MM.1S (cell line): Measurements from ENCODE around the gene MYLK3.

Experiments
- DNase-seq: peaks from one replicate; pipeline ENCODE4 v3.0.0-alpha.2; 2015
- H2AFZ ChIP-seq: fragments of 300-600 bp; sonication (generic); 2 replicates; pipeline ENCODE4 v1.6.0; 2016; ENCODE audit warnings: antibody characterized with exemption, low read length
- H3F3A ChIP-seq: fragments of 300-600 bp; sonication (generic); 2 replicates; pipeline ENCODE4 v1.6.1; 2016; ENCODE audit warnings: mild to moderate bottlenecking, antibody characterized with exemption, low read length, moderate library complexity, mixed read lengths; ENCODE audit not compliant: insufficient read depth
- H3K27ac ChIP-seq: fragments of 300-600 bp; sonication (generic); 2 replicates; pipeline ENCODE4 v1.5.1; 2016; ENCODE audit warnings: mild to moderate bottlenecking, low read length
- H3K27me3 ChIP-seq: fragments of 300-600 bp; sonication (generic); replicated peaks from 2 replicates; pipeline ENCODE4 v1.6.0; 2016; ENCODE audit warnings: low read length; ENCODE audit not compliant: insufficient read depth
- H3K36me3 ChIP-seq: fragments of 300-600 bp; sonication (generic); replicated peaks from 2 replicates; pipeline ENCODE4 v1.6.1; 2016; ENCODE audit warnings: mild to moderate bottlenecking, low read length, mixed read lengths; ENCODE audit not compliant: insufficient read depth
- H3K4me1 ChIP-seq: fragments of 300-600 bp; sonication (generic); 2 replicates; pipeline ENCODE4 v1.6.1; 2016; ENCODE audit warnings: low read length, mixed read lengths
- H3K4me2 ChIP-seq: fragments of 300-600 bp; sonication (generic); 2 replicates; pipeline ENCODE4 v1.6.0; 2016; ENCODE audit warnings: low read depth, low read length
- H3K4me3 ChIP-seq: fragments of 300-600 bp; sonication (generic); 2 replicates; pipeline ENCODE4 v1.5.1; 2016; ENCODE audit warnings: low read length, mixed read lengths
- H3K79me2 ChIP-seq: fragments of 300-600 bp; sonication (generic); 2 replicates; pipeline ENCODE4 v1.6.1; 2016; ENCODE audit warnings: mixed run types, low read length, mixed read lengths
- H3K9ac ChIP-seq: fragments of 300-600 bp; sonication (generic); 2 replicates; pipeline ENCODE4 v1.6.1; 2016; ENCODE audit warnings: low read length, mixed read lengths
- H3K9me2 ChIP-seq: fragments of 300-600 bp; sonication (generic); replicated peaks from 2 replicates; pipeline ENCODE4 v1.6.1; 2016; ENCODE audit warnings: mild to moderate bottlenecking, low read length, mixed read lengths; ENCODE audit not compliant: insufficient read depth
- H3K9me3 ChIP-seq: fragments of 300-600 bp; sonication (generic); replicated peaks from 2 replicates; pipeline ENCODE4 v1.6.1; 2016; ENCODE audit warnings: mild to moderate bottlenecking, low read length, mixed read lengths; ENCODE audit not compliant: insufficient read depth
- H4K20me1 ChIP-seq: fragments of 300-600 bp; sonication (generic); 2 replicates; pipeline ENCODE4 v1.6.1; 2016; ENCODE audit warnings: mild to moderate bottlenecking, low read length, moderate library complexity, mixed read lengths; ENCODE audit not compliant: insufficient read depth
- CTCF ChIP-seq: fragments of 300-600 bp; sonication (generic); IDR thresholded peaks from 2 replicates; pipeline ENCODE4 v1.5.1; 2016; ENCODE audit warnings: antibody characterized with exemption, low read length, mixed read lengths
- EZH2 ChIP-seq: fragments of 300-600 bp; sonication (generic); optimal IDR thresholded peaks from 2 replicates; pipeline ENCODE3; 2017; ENCODE audit warnings: low read depth, mild to moderate bottlenecking, antibody characterized with exemption, low read length, mixed read lengths
- EZH2phosphoT487 ChIP-seq: fragments of 300-600 bp; sonication (generic); IDR thresholded peaks from 2 replicates; pipeline ENCODE4 v1.6.1; 2018; ENCODE audit warnings: antibody characterized with exemption, low read length

Gene MYLK3

GRCh38 chr16:46747777-46748651, at the start of gene MYLK3:
Gene MYLK3 (minus strand): TSS chr16:46748344. CDS start chr16:46748193, 151 bp downstream.
- Histone ChIP-seq H3K4me2 (no peak within 1 kb of the TSS), H2AFZ (no peak within 1 kb of the TSS), H3K9me3 (no peaks in the 10 kb centered on the region), H3K4me1 (no peaks in the 10 kb centered on the region), H3K27ac (no peak within 1 kb of the TSS), H3K4me3 (no peak within 1 kb of the TSS), H3K27me3 (no peaks in the 10 kb centered on the region), H4K20me1 (no peaks in the 10 kb centered on the region), H3K9ac (no peak within 1 kb of the TSS), H3K9me2 (no peaks in the 10 kb centered on the region), H3K36me3 (no peaks in the 10 kb centered on the region), H3F3A (no peaks in the 10 kb centered on the region), H3K79me2 (no peaks in the 10 kb centered on the region)
- no peak for DNase-seq
- TF ChIP-seq EZH2phosphoT487: no peak
- no peak for TF ChIP-seq EZH2
- no peak for TF ChIP-seq CTCF

- Histone ChIP-seq H3K79me2 (no peaks in the 10 kb centered on the region), H3K4me2 (no peak overlapping the region), H3K27ac (no peak overlapping the region), H3K9ac (no peak overlapping the region), H3K27me3 (no peaks in the 10 kb centered on the region), H3K9me3 (no peaks in the 10 kb centered on the region), H3K4me3 (no peak overlapping the region), H3K9me2 (no peaks in the 10 kb centered on the region), H3F3A (no peaks in the 10 kb centered on the region), H3K4me1 (no peaks in the 10 kb centered on the region), H3K36me3 (no peaks in the 10 kb centered on the region), H4K20me1 (no peaks in the 10 kb centered on the region), H2AFZ (no peak overlapping the region)
- TF ChIP-seq EZH2phosphoT487 (no peak), EZH2 (no peak), CTCF (no peak)
- no peak for DNase-seq
Observed at GRCh38 chr16:46797501-46797900, 49.4 kb upstream of the MYLK3 start.

GRCh38 chr16:46796764-46797269, 48.7 kb upstream of the MYLK3 start:
- Histone ChIP-seq H3F3A (no peaks in the 10 kb centered on the region), H3K36me3 (no peaks in the 10 kb centered on the region), H3K27ac (no peak overlapping the region), H3K79me2 (no peaks in the 10 kb centered on the region), H2AFZ (no peak overlapping the region), H3K4me3 (no peak overlapping the region), H3K9me2 (no peaks in the 10 kb centered on the region), H3K9ac (no peak overlapping the region), H3K9me3 (no peaks in the 10 kb centered on the region), H3K4me2 (no peak overlapping the region), H3K4me1 (0 out of 2 replicates have a peak, but pooled peaks cover 1% of the 10 kb centered on the region), H3K27me3 (no peaks in the 10 kb centered on the region), H4K20me1 (no peaks in the 10 kb centered on the region)
- DNase-seq: no peak
- TF ChIP-seq EZH2 (no peak), EZH2phosphoT487 (no peak), CTCF (no peak)
